RWPE1 (cell line): ENCODE results near the gene NFKB1.

Experiments used
- CTCF ChIA-PET: fragments of 350-600 bp; sonication (Branson Sonifier 250); formaldehyde crosslinking; extraction: SDS; loops from one replicate; lab custom pipeline; 2021; lab: Yijun Ruan, JAX
- POLR2A ChIA-PET: fragments of 400-600 bp; formaldehyde crosslinking; extraction: SDS; loops from one replicate; lab custom pipeline; 2020; ENCODE audit warnings: antibody characterized with exemption; ENCODE audit not compliant: low non-redundant PET; lab: Yijun Ruan, JAX
- DNase-seq: peaks from one replicate; pipeline ENCODE4 v3.0.0; 2012; ENCODE audit warnings: low spot score
- H3K27ac ChIP-seq: fragments of 450-650 bp; 2 replicates; pipeline ENCODE4 v1.5.1; 2017
- TF ChIP-seq, protein P1 (sequence below): fragments of 450-650 bp; conservative IDR thresholded peaks from 2 replicates; pipeline ENCODE4 v1.5.1; 2017; ENCODE audit warnings: low read depth, mild to moderate bottlenecking

NFKB1 gene

GRCh38 chr4:102578819-102579218 lies 77.7 kb downstream of the NFKB1 start:
- ChIA-PET CTCF (no interaction called here), POLR2A (no interaction called here)
- DNase-seq: no peak
- TF ChIP-seq, protein P1, sequence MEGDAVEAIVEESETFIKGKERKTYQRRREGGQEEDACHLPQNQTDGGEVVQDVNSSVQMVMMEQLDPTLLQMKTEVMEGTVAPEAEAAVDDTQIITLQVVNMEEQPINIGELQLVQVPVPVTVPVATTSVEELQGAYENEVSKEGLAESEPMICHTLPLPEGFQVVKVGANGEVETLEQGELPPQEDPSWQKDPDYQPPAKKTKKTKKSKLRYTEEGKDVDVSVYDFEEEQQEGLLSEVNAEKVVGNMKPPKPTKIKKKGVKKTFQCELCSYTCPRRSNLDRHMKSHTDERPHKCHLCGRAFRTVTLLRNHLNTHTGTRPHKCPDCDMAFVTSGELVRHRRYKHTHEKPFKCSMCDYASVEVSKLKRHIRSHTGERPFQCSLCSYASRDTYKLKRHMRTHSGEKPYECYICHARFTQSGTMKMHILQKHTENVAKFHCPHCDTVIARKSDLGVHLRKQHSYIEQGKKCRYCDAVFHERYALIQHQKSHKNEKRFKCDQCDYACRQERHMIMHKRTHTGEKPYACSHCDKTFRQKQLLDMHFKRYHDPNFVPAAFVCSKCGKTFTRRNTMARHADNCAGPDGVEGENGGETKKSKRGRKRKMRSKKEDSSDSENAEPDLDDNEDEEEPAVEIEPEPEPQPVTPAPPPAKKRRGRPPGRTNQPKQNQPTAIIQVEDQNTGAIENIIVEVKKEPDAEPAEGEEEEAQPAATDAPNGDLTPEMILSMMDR: no peak
- no peak overlapping the region for H3K27ac ChIP-seq

- ChIA-PET POLR2A (no interaction called here), CTCF (interaction anchor here (0.7 to 0.8 kb wide), 2 partner anchors 73 to 322 kb away, joined by 3 to 4 read pairs; no protein-coding TSS in a partner anchor)
- TF ChIP-seq, protein P1: no peak
- DNase-seq: no peak
- no peak overlapping the region for H3K27ac ChIP-seq
Observed at GRCh38 chr4:102579794-102580462, 78.8 kb downstream of the NFKB1 start.

- POLR2A ChIA-PET: no interaction called here
- H3K27ac ChIP-seq: no peak overlapping the region
- no peak for DNase-seq
- CTCF ChIA-PET: interaction anchor here (0.8 kb wide), 1 partner anchor 73 kb away, joined by 3 read pairs; no protein-coding TSS in a partner anchor
- TF ChIP-seq, protein P1: no peak
Observed at GRCh38 chr4:102580463-102580842, 79.3 kb downstream of the NFKB1 start.

GRCh38 chr4:102584091-102584490 lies 82.9 kb downstream of the NFKB1 start:
- H3K27ac ChIP-seq: no peak overlapping the region
- POLR2A ChIA-PET: no interaction called here
- CTCF ChIA-PET: no interaction called here
- no peak for DNase-seq
- TF ChIP-seq, protein P1: no peak

DNA sequence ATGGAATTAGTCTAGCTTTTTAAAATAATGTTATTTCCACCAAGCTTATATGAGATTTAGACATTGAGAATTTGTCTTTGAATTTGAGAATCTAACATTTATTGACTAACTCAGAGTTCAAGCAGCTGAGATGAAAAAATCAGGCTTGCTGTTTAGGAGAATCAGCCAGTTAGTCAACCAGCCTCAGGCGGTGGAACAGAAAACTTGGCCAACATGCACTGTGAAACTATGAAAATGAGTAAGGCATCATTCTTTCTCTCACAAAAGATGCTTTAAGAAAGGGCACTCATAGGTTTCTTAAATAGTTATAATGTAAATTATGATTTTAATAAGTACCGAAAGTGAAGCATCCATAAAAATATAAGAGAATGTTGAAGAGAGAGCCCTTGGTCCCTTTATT lies 84.2 kb downstream of the NFKB1 start:
- TF ChIP-seq, protein P1: no peak
- CTCF ChIA-PET: no interaction called here
- DNase-seq: no peak
- POLR2A ChIA-PET: no interaction called here
- no peak overlapping the region for H3K27ac ChIP-seq

DNA sequence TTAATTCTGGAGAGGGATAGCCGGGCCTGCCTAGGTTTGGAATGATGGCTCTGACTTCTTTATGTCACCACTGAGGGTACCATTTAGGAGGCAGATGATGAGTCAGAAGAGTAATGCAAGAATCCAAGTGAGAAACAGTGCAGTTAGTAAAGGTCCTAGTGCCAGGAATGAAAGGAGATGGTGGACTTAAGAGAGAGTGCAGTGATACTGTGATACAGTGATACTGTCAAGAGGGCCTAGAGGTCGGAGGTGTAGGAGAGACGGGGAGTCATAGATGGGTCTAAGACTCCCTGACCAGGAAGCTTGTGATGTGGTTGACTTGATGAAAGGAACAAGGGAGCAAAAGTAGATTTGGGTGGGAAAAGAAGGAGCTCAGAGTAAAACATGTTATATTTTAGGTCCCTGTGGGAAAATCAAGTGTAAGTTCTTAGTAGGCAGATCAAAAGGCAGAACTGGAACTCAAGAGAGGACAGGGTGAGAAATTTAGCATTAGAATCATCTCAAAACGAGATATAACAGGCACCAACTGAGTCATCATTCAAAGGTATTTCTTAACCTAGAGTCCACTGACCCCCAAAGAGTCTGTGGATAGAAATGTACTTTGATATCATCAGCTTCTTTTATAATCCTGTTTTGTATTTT lies 85.0 kb downstream of the NFKB1 start:
- TF ChIP-seq, protein P1: no peak
- H3K27ac ChIP-seq: no peak overlapping the region
- DNase-seq: no peak
- ChIA-PET POLR2A (no interaction called here), CTCF (no interaction called here)
